Psoas muscle (tissue), 8 donors: Measurements from ENCODE around the gene ORC1. TPM values are rescaled to one million over a fixed set of nuclear protein-coding genes. Genes with fewer than 3 reads are reported as not detected.

Source experiments
- ATAC-seq, 4 donors: fragments of 200-7000 bp; cut with Tn5 transposase; one replicate each; pipeline ENCODE4 v1.9.1; 2020; ENCODE audit warnings: moderate library complexity in 3 of 4, mild to moderate bottlenecking in 2 of 4
- DNase-seq, 2 donors: peaks; one replicate each; pipeline ENCODE4 v3.0.0-alpha.2; 2020
- H3K27ac ChIP-seq: fragments of 200-600 bp; one replicate; pipeline ENCODE4 v1.8.0; 2022
- H3K27me3 ChIP-seq, 3 donors: fragments of 200-600 bp in 1 of 3; one replicate each; pipeline versions ENCODE4 v1.6.1 to v1.8.0; 2013 to 2022; ENCODE audit warnings: low read length in 2 of 3, mild to moderate bottlenecking in 2 of 3, moderate library complexity in 1 of 3; ENCODE audit not compliant: insufficient read depth in 3 of 3
- H3K36me3 ChIP-seq, 2 donors: fragments of 200-600 bp in 1 of 2; one replicate each; pipeline versions ENCODE4 v1.6.1 to v1.8.0; 2013 to 2022; ENCODE audit warnings: low read depth in 1 of 2, mild to moderate bottlenecking in 1 of 2, moderate library complexity in 1 of 2; ENCODE audit not compliant: insufficient read depth in 1 of 2
- H3K4me1 ChIP-seq: fragments of 200-600 bp; one replicate; pipeline ENCODE4 v1.8.0; 2022
- H3K4me3 ChIP-seq: fragments of 200-600 bp; one replicate; pipeline ENCODE4 v1.8.0; 2022; ENCODE audit warnings: mild to moderate bottlenecking
- H3K9me3 ChIP-seq: fragments of 200-600 bp; one replicate; pipeline ENCODE4 v1.8.0; 2022
- CTCF ChIP-seq: fragments of 200-600 bp; IDR thresholded peaks from one replicate; pipeline ENCODE4 v1.8.0; 2022; ENCODE audit warnings: antibody characterized with exemption
- WGBS, 3 donors: extraction: QIAGEN DNeasy Blood & Tissue Kit; methylation state at CpG; one replicate each; pipeline versions ENCODE4 v1.1.6 to v1.1.7; 2013; 5-methylcytosine and 5-hydroxymethylcytosine counted together
- intact Hi-C, 2 donors: fragments of 100-400 bp; cut with DNase I; formaldehyde crosslinking; loops; one replicate each; pipeline versions ENCODE4 v1.11.0 to v1.14.2; 2022
- polyA plus RNA-seq, 3 donors: library from polyadenylated mRNA; stranded (reverse); fragments of 200-250 nt; gene quantifications; one replicate each; pipeline ENCODE4 v1.2.3, GENCODE V29; 2013
- total RNA-seq, 4 donors: library from RNA; stranded (reverse); fragmentation: NEBNext Ultra II Directional in 2 of 4; extraction: Animal tissue kit (Norgen Biotek cat#: 25700) in 2 of 4; gene quantifications; one replicate each; pipeline versions ENCODE4 v1.2.1 to v1.2.4, GENCODE V29; 2021 to 2023
- donor health status: healthy with polysubstance abuse.
- donor health status: DM: no; HTN: no; CAD: no; lungs with moderate emphysema.
- donor health status: Bipolar disorder and iron deficiency.
- donor health status: healthy.
- donor health status: DM: yes; HTN: yes; CAD: no.
- donor health status: DM: no; HTN: no; CAD: no.
- donor health status: DM: no; HTN: no; CAD: no.
- donor health status: DM: yes; HTN: yes; CAD: no.

ORC1 gene
- total and polyA plus RNA-seq, 7 donors = 0.10 to 6.0 (median 0.20) TPM

- Histone ChIP-seq H3K27me3 (no peaks in the 10 kb centered on the region), H3K4me3 (no peak overlapping the region), H3K36me3 (peaks cover 8 to 74% of the 10 kb centered on the region in 2 donors), H3K4me1 (no peaks in the 10 kb centered on the region), H3K9me3 (no peaks in the 10 kb centered on the region), H3K27ac (no peak overlapping the region)
- intact Hi-C loops = no loop called here
- TF ChIP-seq CTCF = peak; percentile 7
- DNase-seq = no peak
- peak in 2 of 4 donors; percentile 38 to 53 for ATAC-seq
- WGBS, 3 donors = 40 to 48% (median 41%) methylated on average over 8 of the region's 8 CpGs
Observed at GRCh38 chr1:52348704-52349300, 55.4 kb downstream of the ORC1 start.

- no peak for TF ChIP-seq CTCF
- peaks cover 8 to 56% of the 10 kb centered on the region in 2 donors for H3K36me3 ChIP-seq
- ATAC-seq = no peak
Observed at GRCh38 chr1:52346653-52347052, 57.6 kb downstream of the ORC1 start.

GRCh38 chr1:52345252-52345651 is 59.0 kb downstream of the ORC1 start:
- no peak overlapping the region for H3K4me3 ChIP-seq
- H3K27ac ChIP-seq = no peak overlapping the region
- DNase-seq (no peak), ATAC-seq (peak in 1 of 4 donors; percentile 23)
- no peak for TF ChIP-seq CTCF
- intact Hi-C loops = no loop called here
- no peaks in the 10 kb centered on the region for H3K27me3 ChIP-seq
- H3K4me1 ChIP-seq = no peaks in the 10 kb centered on the region
- no peaks in the 10 kb centered on the region for H3K9me3 ChIP-seq
- WGBS, 3 donors = 83 to 94% (median 92%) methylated on average over 2 of the region's 2 CpGs
- H3K36me3 ChIP-seq = peaks cover 5 to 51% of the 10 kb centered on the region in 2 donors

More at GRCh38 chr1:52346653-52347052, 57.6 kb downstream of the ORC1 start:
- no peaks in the 10 kb centered on the region for H3K9me3 ChIP-seq
- H3K27ac ChIP-seq = no peak overlapping the region
- H3K27me3 ChIP-seq = no peaks in the 10 kb centered on the region
- no peaks in the 10 kb centered on the region for H3K4me1 ChIP-seq
- no peak overlapping the region for H3K4me3 ChIP-seq
- DNase-seq = no peak
- 62 to 81% (median 67%) methylated on average over 4 of the region's 4 CpGs for WGBS, 3 donors
- intact Hi-C loops = no loop called here

GRCh38 chr1:52343979-52344378 is 60.2 kb downstream of the ORC1 start:
- no peak overlapping the region for H3K27ac ChIP-seq
- no peak for TF ChIP-seq CTCF
- H3K4me3 ChIP-seq = no peak overlapping the region
- peaks cover 5 to 57% of the 10 kb centered on the region in 2 donors for H3K36me3 ChIP-seq
- intact Hi-C loops = no loop called here
- 85 to 89% (median 87%) methylated on average over 3 of the region's 3 CpGs for WGBS, 3 donors
- no peak for ATAC-seq
- H3K4me1 ChIP-seq = no peaks in the 10 kb centered on the region
- no peak for DNase-seq
- H3K27me3 ChIP-seq = no peaks in the 10 kb centered on the region
- no peaks in the 10 kb centered on the region for H3K9me3 ChIP-seq
